ENCODE results near the gene CCR8.

- TF ChIP-seq EZH2 (IDR thresholded peaks at IDR 0.05; ENCODE audit: low read length, unreplicated experiment) (no peak), EZH2phosphoT487 (IDR thresholded peaks at IDR 0.05; ENCODE audit: borderline replicate concordance, low read length) (no peak)
- TF ChIP-seq, protein P1, sequence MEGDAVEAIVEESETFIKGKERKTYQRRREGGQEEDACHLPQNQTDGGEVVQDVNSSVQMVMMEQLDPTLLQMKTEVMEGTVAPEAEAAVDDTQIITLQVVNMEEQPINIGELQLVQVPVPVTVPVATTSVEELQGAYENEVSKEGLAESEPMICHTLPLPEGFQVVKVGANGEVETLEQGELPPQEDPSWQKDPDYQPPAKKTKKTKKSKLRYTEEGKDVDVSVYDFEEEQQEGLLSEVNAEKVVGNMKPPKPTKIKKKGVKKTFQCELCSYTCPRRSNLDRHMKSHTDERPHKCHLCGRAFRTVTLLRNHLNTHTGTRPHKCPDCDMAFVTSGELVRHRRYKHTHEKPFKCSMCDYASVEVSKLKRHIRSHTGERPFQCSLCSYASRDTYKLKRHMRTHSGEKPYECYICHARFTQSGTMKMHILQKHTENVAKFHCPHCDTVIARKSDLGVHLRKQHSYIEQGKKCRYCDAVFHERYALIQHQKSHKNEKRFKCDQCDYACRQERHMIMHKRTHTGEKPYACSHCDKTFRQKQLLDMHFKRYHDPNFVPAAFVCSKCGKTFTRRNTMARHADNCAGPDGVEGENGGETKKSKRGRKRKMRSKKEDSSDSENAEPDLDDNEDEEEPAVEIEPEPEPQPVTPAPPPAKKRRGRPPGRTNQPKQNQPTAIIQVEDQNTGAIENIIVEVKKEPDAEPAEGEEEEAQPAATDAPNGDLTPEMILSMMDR (conservative IDR thresholded peaks at IDR 0.05; ENCODE audit: low read depth, low read length) = no peak
Observed at GRCh38 chr3:39327746-39328349, 1.7 kb upstream of the CCR8 start.

Data from PC-3 (cell line).